DMS114 treated with DMSO at 0.1 percent for 48 hours (cell line): ENCODE measurements around the gene EPB41L2.
"Not testable (repeated sequence)": the region's sequence is repeated elsewhere in the genome, so short reads cannot be mapped to it uniquely, and the experiment has no call there.

Experiments
- DNase-seq: peaks from one replicate; lab custom pipeline; 2025; ENCODE audit not compliant: unreplicated experiment; lab: John Stamatoyannopoulos, UW

Gene EPB41L2

GRCh38 chr6:131063028-131063763, at the start of gene EPB41L2:
EPB41L2 (minus strand) TSS chr6:131063245; CDS start chr6:130956485, 106,760 bp downstream.
- DNase-seq = peak; percentile 62

- no peak for DNase-seq
These were observed 49.2 kb upstream of the EPB41L2 start for GRCh38 chr6:131112249-131112648.

GRCh38 chr6:131107151-131107550, 44.1 kb upstream of the EPB41L2 start:
- no peak for DNase-seq

- no peak for DNase-seq
These were observed 40.9 kb upstream of the EPB41L2 start for GRCh38 chr6:131103901-131104300.

- DNase-seq = no peak
These were observed 40.3 kb upstream of the EPB41L2 start for GRCh38 chr6:131103296-131103695.

- DNase-seq = no peak
These were observed 39.1 kb upstream of the EPB41L2 start for GRCh38 chr6:131101911-131102680.

GRCh38 chr6:131096786-131097185, 33.7 kb upstream of the EPB41L2 start:
- DNase-seq = no peak

GRCh38 chr6:131093334-131093733, 30.3 kb upstream of the EPB41L2 start:
- DNase-seq = no peak

GRCh38 chr6:131091944-131092343, 28.9 kb upstream of the EPB41L2 start:
- DNase-seq = not testable (repeated sequence)

GRCh38 chr6:131090339-131090738, 27.3 kb upstream of the EPB41L2 start:
- DNase-seq = not testable (repeated sequence)

- no peak for DNase-seq
These were observed 21.9 kb upstream of the EPB41L2 start for GRCh38 chr6:131084982-131085381.

- DNase-seq = no peak
These were observed 20.6 kb upstream of the EPB41L2 start for GRCh38 chr6:131083687-131084086.

GRCh38 chr6:131082335-131082734, 19.3 kb upstream of the EPB41L2 start:
- no peak for DNase-seq

GRCh38 chr6:131080084-131080483, 17.0 kb upstream of the EPB41L2 start:
- DNase-seq = no peak

GRCh38 chr6:131073577-131073976, 10.5 kb upstream of the EPB41L2 start:
- DNase-seq = no peak

GRCh38 chr6:131070061-131070460, 7.0 kb upstream of the EPB41L2 start:
- DNase-seq = no peak

GRCh38 chr6:131068165-131068564, 5.1 kb upstream of the EPB41L2 start:
- no peak for DNase-seq

GRCh38 chr6:131067521-131067920, 4.5 kb upstream of the EPB41L2 start:
- no peak for DNase-seq

GRCh38 chr6:131065824-131066171, 2.8 kb upstream of the EPB41L2 start:
- DNase-seq = no peak

- no peak for DNase-seq
These were observed 2.2 kb upstream of the EPB41L2 start for GRCh38 chr6:131065112-131065823.

GRCh38 chr6:131063764-131064272, 773 bp upstream of the EPB41L2 start:
- no peak for DNase-seq
